GM12878 (cell line): ENCODE results near the gene STAT4. TPM values are rescaled to one million over a fixed set of nuclear protein-coding genes. Genes with fewer than 3 reads are reported as not detected.

ENCODE experiments used
- ATF7 ChIP-seq: fragments of 450-650 bp; IDR thresholded peaks from 2 replicates; pipeline ENCODE4 v1.6.1; 2016; ENCODE audit warnings: low read depth, mild to moderate bottlenecking
- CEBPB ChIP-seq, 2 experiments: fragments of 150-350 bp in 1 of 2; IDR thresholded peaks; 2 replicates each; pipeline ENCODE4 v1.6.1; 2012 to 2014; ENCODE audit warnings: low read depth in 2 of 2, low read length in 2 of 2, borderline replicate concordance in 1 of 2, inconsistent platforms in 1 of 2
- CHD2 ChIP-seq: IDR thresholded peaks from 2 replicates; pipeline ENCODE4 v1.6.1; 2011; ENCODE audit warnings: low read depth, low read length, improper control_type of control experiment, borderline replicate concordance
- EP300 ChIP-seq, 2 experiments: fragments of 150-350 bp in 1 of 2; IDR thresholded peaks; 2 replicates each; pipeline ENCODE4 v1.6.1; 2011 to 2012; ENCODE audit warnings: low read depth in 2 of 2, low read length in 2 of 2, borderline replicate concordance in 1 of 2, improper control_type of control experiment in 1 of 2, inconsistent platforms in 1 of 2; ENCODE audit not compliant: control insufficient read depth in 1 of 2
- ETV6 ChIP-seq, 2 experiments: fragments of 450-650 bp in 1 of 2; IDR thresholded peaks in 1 of 2; conservative IDR thresholded peaks in 1 of 2; 2 replicates each; pipeline ENCODE4 v1.6.1; 2014; ENCODE audit warnings: antibody characterized with exemption in 1 of 2, borderline replicate concordance in 1 of 2, low read depth in 1 of 2, mild to moderate bottlenecking in 1 of 2, moderate library complexity in 1 of 2
- FOS ChIP-seq: IDR thresholded peaks from 3 replicates; pipeline ENCODE4 v1.6.1; 2011; ENCODE audit warnings: borderline replicate concordance; ENCODE audit not compliant: insufficient read length; ENCODE audit errors: extremely low read depth
- FOXM1 ChIP-seq: IDR thresholded peaks from 2 replicates; pipeline ENCODE4 v1.6.1; 2012; ENCODE audit warnings: low read depth, mild to moderate bottlenecking, inconsistent platforms, low read length, moderate library complexity
- GATAD2B ChIP-seq: fragments of 450-650 bp; conservative IDR thresholded peaks from 2 replicates; pipeline ENCODE4 v1.6.1; 2017; ENCODE audit warnings: low read depth, mild to moderate bottlenecking, moderate library complexity
- IKZF1 ChIP-seq: fragments of 450-650 bp; conservative IDR thresholded peaks from 2 replicates; pipeline ENCODE4 v1.6.1; 2017; ENCODE audit warnings: antibody characterized with exemption, mild to moderate bottlenecking
- IKZF2 ChIP-seq, 2 experiments: fragments of 450-650 bp; IDR thresholded peaks; 2 replicates each; pipeline ENCODE4 v1.6.1; 2017; ENCODE audit warnings: mild to moderate bottlenecking in 2 of 2, moderate library complexity in 2 of 2
- KDM1A ChIP-seq: fragments of 200-600 bp; sonication (generic); IDR thresholded peaks from 2 replicates; pipeline ENCODE4 v1.6.1; 2016; ENCODE audit warnings: borderline replicate concordance
- MEF2A ChIP-seq: IDR thresholded peaks from 2 replicates; pipeline ENCODE4 v1.6.1; 2011; ENCODE audit warnings: low read depth, mild to moderate bottlenecking, low read length, moderate library complexity; ENCODE audit not compliant: insufficient read depth
- MTA2 ChIP-seq: fragments of 450-650 bp; IDR thresholded peaks from 2 replicates; pipeline ENCODE4 v1.6.1; 2016; ENCODE audit warnings: low read depth, mild to moderate bottlenecking, moderate library complexity
- MYB ChIP-seq: fragments of 150-350 bp; IDR thresholded peaks from 2 replicates; pipeline ENCODE4 v1.6.1; 2014; ENCODE audit warnings: mild to moderate bottlenecking, low read depth, low read length, borderline replicate concordance
- NR2C1 ChIP-seq: fragments of 450-650 bp; IDR thresholded peaks from 2 replicates; pipeline ENCODE4 v1.6.1; 2017; ENCODE audit warnings: antibody characterized with exemption, mild to moderate bottlenecking, moderate library complexity
- NR2F1 ChIP-seq: fragments of 450-650 bp; conservative IDR thresholded peaks from 2 replicates; pipeline ENCODE4 v1.6.1; 2017; ENCODE audit warnings: mild to moderate bottlenecking
- PAX8 ChIP-seq: fragments of 450-650 bp; IDR thresholded peaks from 2 replicates; pipeline ENCODE4 v1.6.1; 2017; ENCODE audit warnings: mild to moderate bottlenecking, moderate library complexity
- PML ChIP-seq: IDR thresholded peaks from 2 replicates; pipeline ENCODE4 v1.6.1; 2012; ENCODE audit warnings: low read length, inconsistent platforms
- SREBF2 ChIP-seq: IDR thresholded peaks from 2 replicates; pipeline ENCODE4 v1.6.1; 2012; ENCODE audit warnings: mild to moderate bottlenecking, low read length
- WRNIP1 ChIP-seq: IDR thresholded peaks from 2 replicates; pipeline ENCODE4 v1.6.1; 2011; ENCODE audit warnings: low read depth, low read length, improper control_type of control experiment, borderline replicate concordance
- polyA plus RNA-seq, 11 experiments: library from polyadenylated mRNA; depleted of rRNA in 4 of 11; unstranded in 6 of 11; stranded (reverse) in 5 of 11; fragments of >200 nt; fragmentation: Nextera tagmentation in 4 of 11; fragmentation: Illumina TruSeq in 1 of 11; extraction: Ambion mirVana in 4 of 11; extraction: Trizol in 1 of 11; gene quantifications; 1 replicate in 1 of 11; 2 replicates in 10 of 11; pipeline versions ENCODE4 v1.2.1 to v1.2.3, GENCODE V29; 2011 to 2016; ENCODE audit warnings: inconsistent platforms in 2 of 11, missing spikeins in 2 of 11, low read depth in 1 of 11
- total RNA-seq, 4 experiments: library from RNA; depleted of rRNA in 3 of 4; stranded (reverse); fragments of >200 nt in 3 of 4; fragmentation: Illumina TruSeq in 1 of 4; extraction: Trizol in 1 of 4; gene quantifications; 2 replicates each; pipeline versions ENCODE4 v1.2.1 to v1.2.3, GENCODE V29; 2013 to 2021
- TF ChIP-seq, protein P1 (sequence below): IDR thresholded peaks from 2 replicates; pipeline ENCODE4 v1.6.1; 2011; ENCODE audit warnings: borderline replicate concordance, low read depth, mild to moderate bottlenecking, moderate library complexity, low read length; ENCODE audit not compliant: insufficient read depth, poor library complexity, severe bottlenecking
- TF ChIP-seq, protein P2 (sequence below): fragments of 450-650 bp; IDR thresholded peaks from 2 replicates; pipeline ENCODE4 v1.6.1; 2018; ENCODE audit warnings: borderline replicate concordance, mild to moderate bottlenecking; ENCODE audit not compliant: partially characterized antibody

STAT4 gene
- total and polyA plus RNA-seq, 10 of the 15 experiments (the other 5 are each of a cell fraction or from before 2014, with no cell fraction given) = 3.1 to 9.3 (median 7.1) TPM

DNA sequence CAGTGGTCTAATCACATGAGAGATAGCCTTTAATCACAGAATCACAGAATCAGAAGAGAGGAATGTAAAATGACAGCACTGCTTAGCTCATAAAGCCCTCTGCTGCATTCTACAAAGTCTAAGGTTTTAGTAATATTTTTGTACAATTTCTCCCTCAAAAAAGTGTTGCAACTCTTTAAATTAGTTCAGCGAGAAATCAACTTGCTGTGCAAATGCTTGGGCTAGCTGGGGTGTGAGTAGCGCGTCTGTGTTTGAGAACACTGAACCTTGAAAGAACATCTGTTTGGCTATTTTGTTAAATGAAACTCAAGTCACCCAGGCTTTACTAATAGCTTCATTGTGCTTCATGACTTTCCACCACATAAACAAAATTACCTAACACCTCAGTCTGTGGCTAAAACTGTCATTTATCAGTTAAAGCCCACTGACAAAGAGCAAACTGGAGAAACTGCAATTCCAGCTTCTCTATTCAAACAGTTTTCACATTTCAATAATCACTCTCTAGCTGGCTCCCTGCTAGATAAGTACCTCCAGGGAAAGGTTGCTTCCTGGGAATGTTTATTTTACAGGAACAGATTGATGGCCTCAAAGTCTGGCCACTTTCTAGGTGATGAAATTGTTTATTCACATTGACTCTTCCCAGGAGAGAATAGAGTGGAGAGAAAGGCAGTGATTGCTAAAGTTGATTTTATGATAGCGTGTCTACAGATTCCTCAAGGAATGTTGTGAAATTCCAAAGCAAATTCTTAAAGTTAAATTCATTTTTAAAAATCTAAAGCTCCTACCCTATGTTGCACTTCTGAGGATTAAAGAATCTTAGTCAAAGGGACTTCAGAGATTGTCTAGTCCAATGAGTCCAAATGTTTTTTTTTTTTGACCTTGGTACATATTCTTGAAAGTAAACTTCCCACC, 100.8 kb downstream of the STAT4 start (continued):
- TF ChIP-seq, protein P1, sequence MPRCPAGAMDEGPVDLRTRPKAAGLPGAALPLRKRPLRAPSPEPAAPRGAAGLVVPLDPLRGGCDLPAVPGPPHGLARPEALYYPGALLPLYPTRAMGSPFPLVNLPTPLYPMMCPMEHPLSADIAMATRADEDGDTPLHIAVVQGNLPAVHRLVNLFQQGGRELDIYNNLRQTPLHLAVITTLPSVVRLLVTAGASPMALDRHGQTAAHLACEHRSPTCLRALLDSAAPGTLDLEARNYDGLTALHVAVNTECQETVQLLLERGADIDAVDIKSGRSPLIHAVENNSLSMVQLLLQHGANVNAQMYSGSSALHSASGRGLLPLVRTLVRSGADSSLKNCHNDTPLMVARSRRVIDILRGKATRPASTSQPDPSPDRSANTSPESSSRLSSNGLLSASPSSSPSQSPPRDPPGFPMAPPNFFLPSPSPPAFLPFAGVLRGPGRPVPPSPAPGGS = no peak
- TF ChIP-seq IKZF1 (peak; percentile 67), PAX8 (no peak), CHD2 (no peak), EP300 (IDR thresholded peaks at IDR 0.05; ENCODE audit: borderline replicate concordance in 1 of 2, control insufficient read depth in 1 of 2, low read depth in 2 of 2, low read length in 2 of 2) (peak; percentile 69 to 76; a peak in 2 of 4 replicates), WRNIP1 (no peak), NR2F1 (peak; percentile 66; the same call in 1 of the 2 replicates), FOXM1 (0 out of 2 replicates have a peak, but pooled peaks have one; percentile 37), NR2C1 (no peak), KDM1A (no peak), MEF2A (no peak), CEBPB (IDR thresholded peaks at IDR 0.05; ENCODE audit: borderline replicate concordance in 1 of 2, low read depth in 2 of 2, low read length in 2 of 2) (no peak), MTA2 (peak; percentile 96), MYB (peak; percentile 57; the same call in 1 of the 2 replicates), IKZF2 (IDR thresholded peaks at IDR 0.05) (peak; percentile 73 to 82), ATF7 (peak; percentile 80), ETV6 (conservative IDR thresholded peaks at IDR 0.05 in 1 of 2, IDR thresholded peaks at IDR 0.05 in 1 of 2; ENCODE audit: borderline replicate concordance in 1 of 2, low read depth in 1 of 2) (no peak), SREBF2 (no peak), GATAD2B (no peak), FOS (no peak), PML (no peak)
- TF ChIP-seq, protein P2, sequence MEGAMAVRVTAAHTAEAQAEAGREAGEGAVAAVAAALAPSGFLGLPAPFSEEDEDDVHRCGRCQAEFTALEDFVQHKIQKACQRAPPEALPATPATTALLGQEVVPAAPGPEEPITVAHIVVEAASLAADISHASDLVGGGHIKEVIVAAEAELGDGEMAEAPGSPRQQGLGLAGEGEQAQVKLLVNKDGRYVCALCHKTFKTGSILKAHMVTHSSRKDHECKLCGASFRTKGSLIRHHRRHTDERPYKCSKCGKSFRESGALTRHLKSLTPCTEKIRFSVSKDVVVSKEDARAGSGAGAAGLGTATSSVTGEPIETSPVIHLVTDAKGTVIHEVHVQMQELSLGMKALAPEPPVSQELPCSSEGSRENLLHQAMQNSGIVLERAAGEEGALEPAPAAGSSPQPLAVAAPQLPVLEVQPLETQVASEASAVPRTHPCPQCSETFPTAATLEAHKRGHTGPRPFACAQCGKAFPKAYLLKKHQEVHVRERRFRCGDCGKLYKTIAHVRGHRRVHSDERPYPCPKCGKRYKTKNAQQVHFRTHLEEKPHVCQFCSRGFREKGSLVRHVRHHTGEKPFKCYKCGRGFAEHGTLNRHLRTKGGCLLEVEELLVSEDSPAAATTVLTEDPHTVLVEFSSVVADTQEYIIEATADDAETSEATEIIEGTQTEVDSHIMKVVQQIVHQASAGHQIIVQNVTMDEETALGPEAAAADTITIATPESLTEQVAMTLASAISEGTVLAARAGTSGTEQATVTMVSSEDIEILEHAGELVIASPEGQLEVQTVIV = no peak
